Liver (tissue), 10 donors: ENCODE data around the gene TRPM2. TPM values are rescaled to one million over a fixed set of nuclear protein-coding genes. Genes with fewer than 3 reads are reported as not detected.

Experiments
- DNase-seq: peaks from one replicate; pipeline ENCODE4 v3.0.0-alpha.2; 2017; ENCODE audit warnings: low spot score
- H3K27ac ChIP-seq, 2 donors: one replicate each; pipeline ENCODE4 v1.7.0; 2013; ENCODE audit warnings: inconsistent platforms in 2 of 2, low read length in 2 of 2, control low read depth in 1 of 2, low read depth in 1 of 2, mild to moderate bottlenecking in 1 of 2
- H3K27me3 ChIP-seq, 4 donors: one replicate each; pipeline versions ENCODE4 v1.6.1 to v1.7.0; 2013; ENCODE audit warnings: low read length in 3 of 4, inconsistent platforms in 1 of 4, mild to moderate bottlenecking in 1 of 4, moderate library complexity in 1 of 4; ENCODE audit not compliant: control insufficient read depth in 4 of 4, insufficient read depth in 4 of 4
- H3K36me3 ChIP-seq, 4 donors: one replicate each; pipeline versions ENCODE4 v1.6.1 to v1.7.0; 2013; ENCODE audit warnings: low read length in 3 of 4, mild to moderate bottlenecking in 3 of 4, low read depth in 1 of 4, moderate library complexity in 1 of 4; ENCODE audit not compliant: control insufficient read depth in 4 of 4, insufficient read depth in 3 of 4
- H3K4me1 ChIP-seq, 4 donors: one replicate each; pipeline versions ENCODE4 v1.6.1 to v1.7.0; 2013; ENCODE audit warnings: low read length in 3 of 4, mild to moderate bottlenecking in 3 of 4, moderate library complexity in 1 of 4; ENCODE audit not compliant: control insufficient read depth in 4 of 4, insufficient read depth in 4 of 4
- H3K4me3 ChIP-seq, 3 donors: one replicate each; pipeline versions ENCODE4 v1.6.1 to v1.7.0; 2013; ENCODE audit warnings: low read length in 3 of 3, control low read depth in 1 of 3, low read depth in 1 of 3, mild to moderate bottlenecking in 1 of 3
- H3K9ac ChIP-seq, 2 donors: one replicate each; pipeline ENCODE4 v1.7.0; 2013; ENCODE audit warnings: low read length in 2 of 2, mild to moderate bottlenecking in 2 of 2, moderate library complexity in 2 of 2, control low read depth in 1 of 2, low read depth in 1 of 2
- H3K9me3 ChIP-seq, 4 donors: one replicate each; pipeline versions ENCODE4 v1.6.1 to v1.7.0; 2013; ENCODE audit warnings: low read length in 3 of 4; ENCODE audit not compliant: control insufficient read depth in 4 of 4
- FOXA2 ChIP-seq: IDR thresholded peaks from 2 replicates; pipeline ENCODE4 v1.6.1; 2016; ENCODE audit warnings: antibody characterized with exemption
- NR2F2 ChIP-seq: IDR thresholded peaks from 2 replicates; pipeline ENCODE4 v1.6.1; 2016; ENCODE audit warnings: antibody characterized with exemption
- REST ChIP-seq: IDR thresholded peaks from 2 replicates; pipeline ENCODE4 v1.6.1; 2016; ENCODE audit warnings: antibody characterized with exemption, mild to moderate bottlenecking
- RXRA ChIP-seq, 2 donors: IDR thresholded peaks; 2 replicates each; pipeline ENCODE4 v1.6.1; 2017 to 2018; ENCODE audit warnings: antibody characterized with exemption in 2 of 2, mild to moderate bottlenecking in 1 of 2
- WGBS: extraction: QIAGEN DNeasy Blood & Tissue Kit; methylation state at CpG from one replicate; pipeline ENCODE4 v1.1.7; 2013; 5-methylcytosine and 5-hydroxymethylcytosine counted together
- polyA plus RNA-seq, 2 donors: library from polyadenylated mRNA; stranded (reverse) in 1 of 2; unstranded in 1 of 2; fragments of 200-250 nt in 1 of 2; fragments of >200 nt in 1 of 2; fragmentation: Nextera tagmentation in 1 of 2; extraction: Ambion mirVana in 1 of 2; gene quantifications; one replicate each; pipeline versions ENCODE4 v1.2.1 to v1.2.3, GENCODE V29; 2013 to 2015
- small RNA-seq: library from RNA; depleted of rRNA; stranded (forward); fragments of <200 nt; gene quantifications from one replicate; pipeline ENCODE3, GENCODE V24; 2014
- total RNA-seq, 2 donors: library from RNA; depleted of rRNA; stranded (reverse); fragments of >200 nt; gene quantifications; one replicate each; pipeline ENCODE4 v1.2.3, GENCODE V29; 2014
- donor health status: healthy.
- donor health status: healthy.
- donor health status: healthy.
- donor health status: healthy.
- donor health status: healthy.

The TRPM2 gene
- total and polyA plus RNA-seq, 4 donors, result 0.43 to 1.3 (median 0.63) TPM

- H3K27ac ChIP-seq, result no peak overlapping the region
- H3K27me3 ChIP-seq, result no peaks in the 10 kb centered on the region
- peaks cover 0 to 3% (median 2%) of the 10 kb centered on the region in 4 donors for H3K9me3 ChIP-seq
- H3K9ac ChIP-seq, result no peak overlapping the region
- peaks cover 0 to 7% (median 6%) of the 10 kb centered on the region in 4 donors for H3K4me1 ChIP-seq
- TF ChIP-seq FOXA2 (no peak), RXRA (IDR thresholded peaks at IDR 0.05) (no peak), REST (no peak), NR2F2 (no peak)
- peaks cover 1 to 7% (median 3%) of the 10 kb centered on the region in 4 donors for H3K36me3 ChIP-seq
- no peak overlapping the region for H3K4me3 ChIP-seq
- no peak for DNase-seq
- 89% methylated on average over 9 of the region's 9 CpGs for WGBS
Measured at GRCh38 chr21:44490816-44491215, 137.4 kb downstream of the TRPM2 start.

Small RNA genes lying within 50 kb of the gene (small RNA-seq; reads per million reads assigned to genes)
- not detected for gene RF00285

Other genes with a start within 250 kb of the TRPM2 start
- 1 to 10 TPM; 4.6 to 8.4 TPM for gene PWP2, start 246.2 kb upstream of the TRPM2 start, total RNA-seq
- gene PWP2, start 246.2 kb upstream of the TRPM2 start, polyA plus RNA-seq, result under 1 TPM; 0.66 to 0.85 TPM
- 10 to 100 TPM in 1 of 2 donors, 1 to 10 TPM in 1; 2.0 to 57.1 TPM for gene GATD3, start 219.9 kb upstream of the TRPM2 start, total RNA-seq
- gene GATD3, start 219.9 kb upstream of the TRPM2 start, polyA plus RNA-seq, result 1 to 10 TPM; 3.0 to 6.4 TPM
- gene ICOSLG, start 112.7 kb upstream of the TRPM2 start, total RNA-seq, result 1 to 10 TPM; 1.1 to 1.6 TPM
- 1 to 10 TPM in 1 of 2 donors, under 1 TPM in 1; 0.69 to 1.1 TPM for gene ICOSLG, start 112.7 kb upstream of the TRPM2 start, polyA plus RNA-seq
- under 1 TPM in 1 of 2 donors, not detected in 1; 0.25 TPM for gene DNMT3L, start 91.7 kb upstream of the TRPM2 start, total RNA-seq
- gene DNMT3L, start 91.7 kb upstream of the TRPM2 start, polyA plus RNA-seq, result under 1 TPM; 0.18 to 0.99 TPM
- gene AIRE, start 67.7 kb upstream of the TRPM2 start, total RNA-seq, result under 1 TPM in 1 of 2 donors, not detected in 1; 0.05 TPM
- not detected for gene AIRE, start 67.7 kb upstream of the TRPM2 start, polyA plus RNA-seq
- 10 to 100 TPM; 83.9 to 98.4 TPM for gene PFKL, start 53.6 kb upstream of the TRPM2 start, total RNA-seq
- 10 to 100 TPM; 48.1 to 78.1 TPM for gene PFKL, start 53.6 kb upstream of the TRPM2 start, polyA plus RNA-seq
- gene CFAP410, start 14.2 kb upstream of the TRPM2 start, total RNA-seq, result 10 to 100 TPM; 11.7 to 12.9 TPM
- gene CFAP410, start 14.2 kb upstream of the TRPM2 start, polyA plus RNA-seq, result 10 to 100 TPM in 1 of 2 donors, 1 to 10 TPM in 1; 7.9 to 16.3 TPM
- gene LRRC3, start 101.9 kb downstream of the TRPM2 start, total RNA-seq, result 10 to 100 TPM in 1 of 2 donors, 1 to 10 TPM in 1; 3.0 to 14.2 TPM
- 10 to 100 TPM in 1 of 2 donors, 1 to 10 TPM in 1; 3.9 to 11.1 TPM for gene LRRC3, start 101.9 kb downstream of the TRPM2 start, polyA plus RNA-seq
- gene KRTAP10-1, start 186.6 kb downstream of the TRPM2 start, total RNA-seq, result not detected
- gene KRTAP10-1, start 186.6 kb downstream of the TRPM2 start, polyA plus RNA-seq, result not detected
- gene KRTAP10-2, start 197.9 kb downstream of the TRPM2 start, total RNA-seq, result not detected
- not detected for gene KRTAP10-2, start 197.9 kb downstream of the TRPM2 start, polyA plus RNA-seq
- not detected for gene KRTAP10-3, start 205.2 kb downstream of the TRPM2 start, total RNA-seq
- gene KRTAP10-3, start 205.2 kb downstream of the TRPM2 start, polyA plus RNA-seq, result not detected
- gene KRTAP10-4, start 220.1 kb downstream of the TRPM2 start, total RNA-seq, result not detected
- gene KRTAP10-4, start 220.1 kb downstream of the TRPM2 start, polyA plus RNA-seq, result not detected
- gene KRTAP10-5, start 227.0 kb downstream of the TRPM2 start, total RNA-seq, result not detected
- not detected for gene KRTAP10-5, start 227.0 kb downstream of the TRPM2 start, polyA plus RNA-seq
- gene KRTAP10-6, start 238.9 kb downstream of the TRPM2 start, total RNA-seq, result not detected
- not detected for gene KRTAP10-6, start 238.9 kb downstream of the TRPM2 start, polyA plus RNA-seq
- gene KRTAP10-7, start 247.0 kb downstream of the TRPM2 start, total RNA-seq, result not detected
- not detected for gene KRTAP10-7, start 247.0 kb downstream of the TRPM2 start, polyA plus RNA-seq